GM12892 (cell line): ENCODE measurements around the gene NPHP1.

ENCODE experiments used
- POLR2A ChIP-seq: IDR thresholded peaks from 2 replicates; pipeline ENCODE4 v1.6.1; 2011; ENCODE audit warnings: low read depth, low read length, control low read depth
- POLR2AphosphoS5 ChIP-seq: IDR thresholded peaks from 2 replicates; pipeline ENCODE4 v1.6.1; 2011; ENCODE audit warnings: low read depth, low read length, control low read depth
- TAF1 ChIP-seq: IDR thresholded peaks from 2 replicates; pipeline ENCODE4 v1.6.1; 2011; ENCODE audit warnings: low read depth, mild to moderate bottlenecking, control low read depth, low read length, borderline replicate concordance

- TF ChIP-seq POLR2A (no peak), TAF1 (no peak), POLR2AphosphoS5 (no peak)
Observed at GRCh38 chr2:110121592-110121991, 83.2 kb downstream of the NPHP1 start.
